ENCODE data around the gene KIF19. TPM values are rescaled to one million over a fixed set of nuclear protein-coding genes. Genes with fewer than 3 reads are reported as not detected.

Gene KIF19
- total and polyA plus RNA-seq, 10 of the 15 experiments (the other 5 are each of a cell fraction or from before 2014, with no cell fraction given) = 0.06 to 0.07 TPM; not detected in 8

DNA sequence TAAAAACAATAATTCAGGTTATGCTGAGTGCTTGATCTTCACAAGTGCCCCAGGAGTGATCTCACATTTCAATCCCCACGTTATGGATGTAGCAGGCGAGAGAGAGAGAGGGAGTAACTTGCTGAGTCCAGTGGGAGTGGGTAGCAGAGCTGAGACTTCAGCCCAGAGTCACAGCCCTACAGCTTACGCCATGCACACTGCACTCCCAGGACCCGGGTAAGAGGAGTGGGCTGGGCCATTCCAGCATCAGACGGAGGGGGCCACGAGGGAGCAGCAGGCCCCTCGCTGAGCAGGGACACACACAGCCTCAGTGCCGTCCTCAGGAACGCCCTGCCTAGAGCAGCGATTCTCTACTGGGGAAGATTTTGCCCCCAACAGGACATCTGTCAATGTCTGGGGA is 9.8 kb upstream of the KIF19 start:
- SMC1A ChIA-PET (ENCODE audit: uncharacterized antibody, unreplicated experiment) = no interaction called here
- Histone ChIP-seq H3K4me3 (no peak overlapping the region), H3K36me3 (ENCODE audit: control insufficient read depth in 2 of 2, insufficient read depth in 2 of 2, low read length in 1 of 2) (no peaks in the 10 kb centered on the region), H3K79me2 (ENCODE audit: control insufficient read depth, insufficient read depth, low read length) (no peaks in the 10 kb centered on the region), H2AFZ (ENCODE audit: control insufficient read depth, low read depth, low read length) (no peak overlapping the region), H3K4me1 (ENCODE audit: control insufficient read depth, insufficient read depth, low read length) (no peaks in the 10 kb centered on the region), H4K20me1 (ENCODE audit: control insufficient read depth, insufficient read depth) (no peaks in the 10 kb centered on the region), H3K27me3 (replicated peaks in 1 of 2; ENCODE audit: control insufficient read depth in 2 of 2, insufficient read depth in 2 of 2, low read length in 1 of 2) (no peaks in the 10 kb centered on the region), H3K27ac (ENCODE audit: control insufficient read depth, insufficient read depth) (no peak overlapping the region), H3K9ac (ENCODE audit: control insufficient read depth, insufficient read depth, low read length) (no peak overlapping the region), H3K9me3 (replicated peaks; ENCODE audit: control insufficient read depth, insufficient read depth, low read length) (peaks cover 3% of the 10 kb centered on the region; the same call in 1 of the 3 replicates), H3K4me2 (ENCODE audit: control insufficient read depth, insufficient read depth) (no peak overlapping the region)
- ATAC-seq (no peak), DNase-seq (ENCODE audit: low read depth, low spot score) (no peak), FAIRE-seq (no peak)
- in situ Hi-C loops (cut with MboI) = no loop called here
- POLR2A ChIA-PET = no interaction called here
- 14% methylated on average over 10 of the region's 10 CpGs for WGBS (ENCODE audit: insufficient coverage, insufficient replicate concordance, low lambda C conversion rate, missing lambda C conversion rate)
- RAD21 ChIA-PET (ENCODE audit: unreplicated experiment) = no interaction called here
- CTCF ChIA-PET = interaction anchor here (0.6 kb wide), 1 partner anchor 599 kb away, joined by 3 read pairs; no protein-coding TSS in a partner anchor
- no TSS peak for BruUV-seq (replicated peaks)
- intact Hi-C loops (cut with micrococcal nuclease; ENCODE audit: unreplicated experiment) = no loop called here
- TF ChIP-seq SIN3A (IDR thresholded peaks at IDR 0.05; ENCODE audit: low read depth, low read length) (no peak), CBX3 (IDR thresholded peaks at IDR 0.05; ENCODE audit: borderline replicate concordance, low read depth) (no peak), RB1 (IDR thresholded peaks at IDR 0.05; ENCODE audit: borderline replicate concordance) (no peak), TAF1 (IDR thresholded peaks at IDR 0.05; ENCODE audit: borderline replicate concordance, low read depth, low read length) (no peak), ZSCAN29 (IDR thresholded peaks at IDR 0.05) (no peak)
- TF ChIP-seq, protein P1, sequence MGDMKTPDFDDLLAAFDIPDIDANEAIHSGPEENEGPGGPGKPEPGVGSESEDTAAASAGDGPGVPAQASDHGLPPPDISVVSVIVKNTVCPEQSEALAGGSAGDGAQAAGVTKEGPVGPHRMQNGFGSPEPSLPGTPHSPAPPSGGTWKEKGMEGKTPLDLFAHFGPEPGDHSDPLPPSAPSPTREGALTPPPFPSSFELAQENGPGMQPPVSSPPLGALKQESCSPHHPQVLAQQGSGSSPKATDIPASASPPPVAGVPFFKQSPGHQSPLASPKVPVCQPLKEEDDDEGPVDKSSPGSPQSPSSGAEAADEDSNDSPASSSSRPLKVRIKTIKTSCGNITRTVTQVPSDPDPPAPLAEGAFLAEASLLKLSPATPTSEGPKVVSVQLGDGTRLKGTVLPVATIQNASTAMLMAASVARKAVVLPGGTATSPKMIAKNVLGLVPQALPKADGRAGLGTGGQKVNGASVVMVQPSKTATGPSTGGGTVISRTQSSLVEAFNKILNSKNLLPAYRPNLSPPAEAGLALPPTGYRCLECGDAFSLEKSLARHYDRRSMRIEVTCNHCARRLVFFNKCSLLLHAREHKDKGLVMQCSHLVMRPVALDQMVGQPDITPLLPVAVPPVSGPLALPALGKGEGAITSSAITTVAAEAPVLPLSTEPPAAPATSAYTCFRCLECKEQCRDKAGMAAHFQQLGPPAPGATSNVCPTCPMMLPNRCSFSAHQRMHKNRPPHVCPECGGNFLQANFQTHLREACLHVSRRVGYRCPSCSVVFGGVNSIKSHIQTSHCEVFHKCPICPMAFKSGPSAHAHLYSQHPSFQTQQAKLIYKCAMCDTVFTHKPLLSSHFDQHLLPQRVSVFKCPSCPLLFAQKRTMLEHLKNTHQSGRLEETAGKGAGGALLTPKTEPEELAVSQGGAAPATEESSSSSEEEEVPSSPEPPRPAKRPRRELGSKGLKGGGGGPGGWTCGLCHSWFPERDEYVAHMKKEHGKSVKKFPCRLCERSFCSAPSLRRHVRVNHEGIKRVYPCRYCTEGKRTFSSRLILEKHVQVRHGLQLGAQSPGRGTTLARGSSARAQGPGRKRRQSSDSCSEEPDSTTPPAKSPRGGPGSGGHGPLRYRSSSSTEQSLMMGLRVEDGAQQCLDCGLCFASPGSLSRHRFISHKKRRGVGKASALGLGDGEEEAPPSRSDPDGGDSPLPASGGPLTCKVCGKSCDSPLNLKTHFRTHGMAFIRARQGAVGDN (IDR thresholded peaks at IDR 0.05) = no peak
- TF ChIP-seq, protein P2, sequence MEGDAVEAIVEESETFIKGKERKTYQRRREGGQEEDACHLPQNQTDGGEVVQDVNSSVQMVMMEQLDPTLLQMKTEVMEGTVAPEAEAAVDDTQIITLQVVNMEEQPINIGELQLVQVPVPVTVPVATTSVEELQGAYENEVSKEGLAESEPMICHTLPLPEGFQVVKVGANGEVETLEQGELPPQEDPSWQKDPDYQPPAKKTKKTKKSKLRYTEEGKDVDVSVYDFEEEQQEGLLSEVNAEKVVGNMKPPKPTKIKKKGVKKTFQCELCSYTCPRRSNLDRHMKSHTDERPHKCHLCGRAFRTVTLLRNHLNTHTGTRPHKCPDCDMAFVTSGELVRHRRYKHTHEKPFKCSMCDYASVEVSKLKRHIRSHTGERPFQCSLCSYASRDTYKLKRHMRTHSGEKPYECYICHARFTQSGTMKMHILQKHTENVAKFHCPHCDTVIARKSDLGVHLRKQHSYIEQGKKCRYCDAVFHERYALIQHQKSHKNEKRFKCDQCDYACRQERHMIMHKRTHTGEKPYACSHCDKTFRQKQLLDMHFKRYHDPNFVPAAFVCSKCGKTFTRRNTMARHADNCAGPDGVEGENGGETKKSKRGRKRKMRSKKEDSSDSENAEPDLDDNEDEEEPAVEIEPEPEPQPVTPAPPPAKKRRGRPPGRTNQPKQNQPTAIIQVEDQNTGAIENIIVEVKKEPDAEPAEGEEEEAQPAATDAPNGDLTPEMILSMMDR (IDR thresholded peaks at IDR 0.05 in 2 of 3, conservative IDR thresholded peaks at IDR 0.05 in 1 of 3; ENCODE audit: control insufficient read depth in 2 of 3, extremely low read depth in 1 of 3, insufficient read depth in 1 of 3, low read depth in 3 of 3, low read length in 3 of 3) = no peak
- TF ChIP-seq, protein P3, sequence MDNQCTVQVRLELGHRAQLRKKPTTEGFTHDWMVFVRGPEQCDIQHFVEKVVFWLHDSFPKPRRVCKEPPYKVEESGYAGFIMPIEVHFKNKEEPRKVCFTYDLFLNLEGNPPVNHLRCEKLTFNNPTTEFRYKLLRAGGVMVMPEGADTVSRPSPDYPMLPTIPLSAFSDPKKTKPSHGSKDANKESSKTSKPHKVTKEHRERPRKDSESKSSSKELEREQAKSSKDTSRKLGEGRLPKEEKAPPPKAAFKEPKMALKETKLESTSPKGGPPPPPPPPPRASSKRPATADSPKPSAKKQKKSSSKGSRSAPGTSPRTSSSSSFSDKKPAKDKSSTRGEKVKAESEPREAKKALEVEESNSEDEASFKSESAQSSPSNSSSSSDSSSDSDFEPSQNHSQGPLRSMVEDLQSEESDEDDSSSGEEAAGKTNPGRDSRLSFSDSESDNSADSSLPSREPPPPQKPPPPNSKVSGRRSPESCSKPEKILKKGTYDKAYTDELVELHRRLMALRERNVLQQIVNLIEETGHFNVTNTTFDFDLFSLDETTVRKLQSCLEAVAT (IDR thresholded peaks at IDR 0.05) = no peak
- TF ChIP-seq, protein P4, sequence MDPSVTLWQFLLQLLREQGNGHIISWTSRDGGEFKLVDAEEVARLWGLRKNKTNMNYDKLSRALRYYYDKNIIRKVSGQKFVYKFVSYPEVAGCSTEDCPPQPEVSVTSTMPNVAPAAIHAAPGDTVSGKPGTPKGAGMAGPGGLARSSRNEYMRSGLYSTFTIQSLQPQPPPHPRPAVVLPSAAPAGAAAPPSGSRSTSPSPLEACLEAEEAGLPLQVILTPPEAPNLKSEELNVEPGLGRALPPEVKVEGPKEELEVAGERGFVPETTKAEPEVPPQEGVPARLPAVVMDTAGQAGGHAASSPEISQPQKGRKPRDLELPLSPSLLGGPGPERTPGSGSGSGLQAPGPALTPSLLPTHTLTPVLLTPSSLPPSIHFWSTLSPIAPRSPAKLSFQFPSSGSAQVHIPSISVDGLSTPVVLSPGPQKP (IDR thresholded peaks at IDR 0.05; ENCODE audit: low read depth, low read length) = no peak
